Chondrocyte (in vitro differentiated cells): Measurements from ENCODE around the gene HMHB1. TPM values are rescaled to one million over a fixed set of nuclear protein-coding genes. Genes with fewer than 3 reads are reported as not detected.

Experiments used
- DNase-seq: peaks from one replicate; pipeline ENCODE4 v3.0.0; 2021; ENCODE audit warnings: mixed read lengths, low spot score
- H3K27ac Mint-ChIP-seq: one replicate; pipeline ENCODE4 v1.8.0; 2021; ENCODE audit warnings: mild to moderate bottlenecking, moderate library complexity, mixed read lengths; ENCODE audit not compliant: unreplicated experiment
- H3K27me3 Mint-ChIP-seq: 2 replicates; pipeline ENCODE4 v1.8.0; 2021; ENCODE audit warnings: low read depth, mixed read lengths
- H3K36me3 Mint-ChIP-seq: 2 replicates; pipeline ENCODE4 v1.8.0; 2021; ENCODE audit warnings: low read depth, mixed read lengths
- H3K4me1 Mint-ChIP-seq: 2 replicates; pipeline ENCODE4 v1.8.0; 2021; ENCODE audit warnings: low read depth, mild to moderate bottlenecking, mixed read lengths
- H3K4me3 Mint-ChIP-seq: one replicate; pipeline ENCODE4 v1.8.0; 2021; ENCODE audit warnings: mild to moderate bottlenecking, moderate library complexity, mixed read lengths; ENCODE audit not compliant: unreplicated experiment
- H3K9me3 Mint-ChIP-seq: 2 replicates; pipeline ENCODE4 v1.8.0; 2021; ENCODE audit warnings: low read depth, mixed read lengths
- CTCF ChIP-seq: fragments of 200-600 bp; sonication (generic); IDR thresholded peaks from 2 replicates; pipeline ENCODE4 v1.5.0; 2021; ENCODE audit warnings: antibody characterized with exemption, mild to moderate bottlenecking, moderate library complexity
- total RNA-seq: library from RNA; stranded (reverse); gene quantifications from 3 replicates; pipeline ENCODE4 v1.2.1, GENCODE V29; 2021

HMHB1 gene
- total RNA-seq, 1 donor from 2014 or later, result not detected

- Mint-ChIP-seq H3K4me3 (no peak overlapping the region), H3K36me3 (no peaks in the 10 kb centered on the region), H3K27ac (no peak overlapping the region), H3K9me3 (no peaks in the 10 kb centered on the region), H3K27me3 (no peaks in the 10 kb centered on the region), H3K4me1 (peaks cover 9% of the 10 kb centered on the region)
- TF ChIP-seq CTCF, result no peak
- no peak for DNase-seq
Observed at GRCh38 chr5:143771189-143771588, 40.8 kb upstream of the HMHB1 start.

- Mint-ChIP-seq H3K9me3 (no peaks in the 10 kb centered on the region), H3K36me3 (no peaks in the 10 kb centered on the region)
- no peak for TF ChIP-seq CTCF
Observed at GRCh38 chr5:143771602-143772001, 40.4 kb upstream of the HMHB1 start.

DNA sequence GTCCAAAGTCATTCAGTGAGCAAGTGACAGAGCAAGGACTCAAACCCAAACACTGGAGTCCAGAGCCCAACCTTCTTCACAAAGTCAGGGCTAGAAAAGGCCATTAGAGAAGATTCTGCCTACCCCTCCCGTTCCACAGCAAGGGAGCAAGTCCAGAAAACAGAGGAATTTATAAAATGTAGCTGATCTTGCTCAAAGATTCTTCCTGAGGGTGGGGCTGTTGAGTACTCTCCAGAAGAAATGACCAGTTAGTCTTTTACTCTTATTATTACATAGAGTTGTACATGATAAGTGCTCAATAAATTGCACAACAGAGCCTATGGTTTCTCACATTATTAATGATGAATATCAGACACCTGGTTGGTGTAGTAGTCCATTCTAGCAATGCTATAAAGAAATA is 39.3 kb upstream of the HMHB1 start:
- no peak for DNase-seq
- Mint-ChIP-seq H3K4me3 (no peak overlapping the region), H3K9me3 (no peaks in the 10 kb centered on the region), H3K27me3 (no peaks in the 10 kb centered on the region), H3K36me3 (no peaks in the 10 kb centered on the region), H3K4me1 (peaks cover 9% of the 10 kb centered on the region), H3K27ac (no peak overlapping the region)
- TF ChIP-seq CTCF, result no peak

More at GRCh38 chr5:143771602-143772001, 40.4 kb upstream of the HMHB1 start:
- no peak for DNase-seq
- Mint-ChIP-seq H3K4me3 (no peak overlapping the region), H3K27me3 (no peaks in the 10 kb centered on the region), H3K27ac (no peak overlapping the region), H3K4me1 (peaks cover 9% of the 10 kb centered on the region)

DNA sequence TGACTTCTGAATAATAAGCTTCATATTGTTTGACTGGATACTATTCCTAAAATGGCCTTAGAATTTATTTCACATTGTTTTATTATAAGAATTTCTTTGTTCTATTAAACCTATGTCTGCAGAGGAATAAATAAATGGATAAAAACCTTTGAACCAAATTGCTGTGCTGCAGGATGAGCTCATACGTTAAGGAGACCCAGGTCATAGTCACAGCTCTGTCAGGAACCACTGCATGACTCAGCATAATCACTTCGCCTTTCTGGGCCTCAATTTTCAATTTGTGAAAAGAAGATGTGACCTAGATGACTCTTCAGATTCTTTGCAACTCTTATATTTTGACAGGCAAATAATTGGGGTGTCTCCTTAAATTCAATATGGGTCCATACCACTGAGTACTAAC is 36.7 kb upstream of the HMHB1 start:
- TF ChIP-seq CTCF, result no peak
- Mint-ChIP-seq H3K36me3 (no peaks in the 10 kb centered on the region), H3K27ac (no peak overlapping the region), H3K27me3 (no peaks in the 10 kb centered on the region), H3K4me3 (no peak overlapping the region), H3K9me3 (peaks cover 4% of the 10 kb centered on the region), H3K4me1 (peaks cover 9% of the 10 kb centered on the region)
- DNase-seq, result no peak

- Mint-ChIP-seq H3K9me3 (peaks cover 4% of the 10 kb centered on the region), H3K4me1 (peaks cover 1% of the 10 kb centered on the region), H3K27ac (no peak overlapping the region), H3K36me3 (no peaks in the 10 kb centered on the region), H3K4me3 (no peak overlapping the region), H3K27me3 (no peaks in the 10 kb centered on the region)
- DNase-seq, result no peak
- TF ChIP-seq CTCF, result no peak
Observed at GRCh38 chr5:143776951-143777350, 35.0 kb upstream of the HMHB1 start.
